Upper lobe of left lung (tissue), 6 donors: ENCODE data around the gene PAEP. TPM values are rescaled to one million over a fixed set of nuclear protein-coding genes. Genes with fewer than 3 reads are reported as not detected.
A peak's percentile ranks its signal among the peaks of the same experiment; 100 is the strongest.

Experiments
- ATAC-seq, 2 donors: fragments of 200-7000 bp; cut with Tn5 transposase; one replicate each; pipeline ENCODE4 v1.9.1; 2022; ENCODE audit warnings: mild to moderate bottlenecking in 2 of 2, moderate library complexity in 2 of 2; ENCODE audit not compliant: low FRiP score in 2 of 2
- DNase-seq, 2 donors: peaks; one replicate each; pipeline ENCODE4 v3.0.0-alpha.2; 2019 to 2020
- H3K27ac ChIP-seq, 4 donors: fragments of 200-600 bp; sonication (generic); one replicate each; pipeline ENCODE4 v1.5.1; 2016 to 2019
- H3K27me3 ChIP-seq, 4 donors: fragments of 200-600 bp; sonication (generic); one replicate each; pipeline ENCODE4 v1.5.1; 2017 to 2019
- H3K36me3 ChIP-seq, 4 donors: fragments of 200-600 bp; sonication (generic); one replicate each; pipeline ENCODE4 v1.5.1; 2016 to 2019
- H3K4me1 ChIP-seq, 4 donors: fragments of 200-600 bp; sonication (generic); one replicate each; pipeline ENCODE4 v1.5.1; 2018 to 2019
- H3K4me3 ChIP-seq, 4 donors: fragments of 200-600 bp; sonication (generic); one replicate each; pipeline ENCODE4 v1.5.1; 2017 to 2019; ENCODE audit warnings: mild to moderate bottlenecking in 2 of 4, moderate library complexity in 1 of 4
- H3K9me3 ChIP-seq, 4 donors: fragments of 200-600 bp; sonication (generic); one replicate each; pipeline ENCODE4 v1.5.1; 2018 to 2019
- CTCF ChIP-seq, 6 experiments: fragments of 450-650 bp in 4 of 6; fragments of 200-600 bp in 2 of 6; sonication (generic) in 2 of 6; IDR thresholded peaks; one replicate each; pipeline ENCODE4 v1.5.1; 2016 to 2019; ENCODE audit warnings: antibody characterized with exemption in 6 of 6
- EP300 ChIP-seq, 4 donors: sonication (generic); formaldehyde crosslinking; IDR thresholded peaks; one replicate each; pipeline ENCODE4 v1.5.1; 2017; ENCODE audit warnings: antibody characterized with exemption in 4 of 4, control low read depth in 2 of 4
- POLR2A ChIP-seq, 4 donors: fragments of 450-650 bp; IDR thresholded peaks; one replicate each; pipeline ENCODE4 v1.5.1; 2016 to 2017; ENCODE audit warnings: antibody characterized with exemption in 4 of 4, mild to moderate bottlenecking in 2 of 4
- POLR2AphosphoS5 ChIP-seq, 2 donors: sonication (generic); formaldehyde crosslinking; IDR thresholded peaks; one replicate each; pipeline ENCODE4 v1.5.1; 2017; ENCODE audit warnings: antibody characterized with exemption in 2 of 2
- WGBS, 2 donors: methylation state at CpG; one replicate each; pipeline ENCODE4 v1.1.5; 2017 to 2018; 5-methylcytosine and 5-hydroxymethylcytosine counted together
- total RNA-seq, 6 donors: library from RNA; depleted of rRNA in 4 of 6; stranded (reverse); fragments of >200 nt in 4 of 6; gene quantifications; one replicate each; pipeline versions ENCODE4 v1.1.0 to v1.2.1, GENCODE V29; 2016 to 2021
- donor health status: DM: no; HTN: no; CAD: no; lungs with moderate emphysema.
- donor health status: DM: no; HTN: yes; CAD: no; lungs with severe emphysema.

Gene PAEP
- total RNA-seq, 6 donors from 2014 or later, result 6.3 TPM; not detected in 5

DNA sequence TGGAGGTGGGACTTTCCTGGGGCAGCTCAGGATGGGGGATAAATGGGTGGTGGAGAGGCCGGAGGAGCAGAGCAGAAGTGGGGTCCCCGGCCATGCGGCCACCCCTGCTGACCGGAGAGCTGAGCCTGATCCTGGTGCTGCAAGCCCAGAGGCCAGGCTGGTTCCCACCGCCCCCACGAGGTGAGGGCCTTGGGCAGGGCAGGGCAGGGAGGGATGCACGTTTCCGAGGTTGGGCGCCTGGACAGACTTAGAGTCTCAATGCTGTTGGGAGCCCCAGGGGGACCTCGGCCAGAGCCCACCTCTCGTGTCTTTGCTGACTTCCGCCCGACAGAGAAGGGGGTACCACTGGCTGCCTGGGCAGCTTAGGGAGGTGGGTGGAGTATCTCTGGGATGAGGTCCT is 10.1 kb upstream of the PAEP start:
- no peaks in the 10 kb centered on the region for H3K36me3 ChIP-seq
- H3K4me3 ChIP-seq, result no peak overlapping the region
- WGBS, 2 donors, result 87 to 88% methylated on average over 3 to 13 of the region's 13 CpGs
- DNase-seq, result peak in 1 of 2 donors; percentile 70
- no peaks in the 10 kb centered on the region for H3K9me3 ChIP-seq
- H3K27ac ChIP-seq, result no peak overlapping the region
- ATAC-seq, result no peak
- TF ChIP-seq EP300 (IDR thresholded peaks at IDR 0.05) (no peak), POLR2AphosphoS5 (IDR thresholded peaks at IDR 0.05) (no peak), POLR2A (IDR thresholded peaks at IDR 0.05) (no peak), CTCF (IDR thresholded peaks at IDR 0.05) (no peak)
- H3K4me1 ChIP-seq, result no peaks in the 10 kb centered on the region
- no peaks in the 10 kb centered on the region for H3K27me3 ChIP-seq

DNA sequence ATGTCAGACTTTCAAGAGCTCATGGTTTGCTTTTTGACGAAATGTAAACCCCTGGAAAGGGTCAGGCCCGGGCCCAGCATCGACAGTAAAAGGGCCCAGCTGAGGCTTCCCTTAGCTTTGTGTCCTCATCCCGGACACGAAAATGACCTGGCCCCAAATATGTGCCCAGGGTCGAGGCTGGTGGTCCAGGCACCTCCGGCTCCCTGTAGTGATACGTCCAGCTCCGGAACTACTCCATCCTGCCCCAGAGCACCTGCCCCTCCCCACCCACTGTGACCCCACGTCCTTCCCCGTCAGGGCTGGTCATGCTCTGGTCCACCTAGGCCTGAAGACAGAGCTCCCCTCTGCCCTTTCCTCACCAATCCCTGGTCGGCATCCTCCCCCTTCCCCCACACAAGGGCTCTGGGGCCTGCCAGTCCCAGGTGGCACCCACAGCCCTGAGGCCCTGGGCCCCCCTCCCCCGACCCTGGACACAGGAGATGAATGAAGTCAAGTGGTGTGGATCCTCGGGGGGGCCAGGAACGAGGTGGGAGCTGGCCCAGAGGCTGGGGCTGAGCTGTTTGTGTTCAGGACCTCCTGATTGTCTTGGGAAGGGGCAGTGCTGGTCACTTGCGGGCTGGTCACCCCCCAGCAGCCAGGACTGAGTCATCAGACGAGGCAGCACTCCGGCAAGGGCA is 9.4 kb upstream of the PAEP start:
- ATAC-seq, result no peak
- Histone ChIP-seq H3K4me3 (no peak overlapping the region), H3K4me1 (no peaks in the 10 kb centered on the region), H3K27ac (no peak overlapping the region), H3K36me3 (no peaks in the 10 kb centered on the region), H3K9me3 (no peaks in the 10 kb centered on the region), H3K27me3 (no peaks in the 10 kb centered on the region)
- 78 to 79% methylated on average over 13 to 17 of the region's 18 CpGs for WGBS, 2 donors
- peak in 1 of 2 donors; percentile 68 for DNase-seq
- TF ChIP-seq POLR2AphosphoS5 (IDR thresholded peaks at IDR 0.05) (no peak), POLR2A (IDR thresholded peaks at IDR 0.05) (no peak), CTCF (IDR thresholded peaks at IDR 0.05) (no peak), EP300 (IDR thresholded peaks at IDR 0.05) (no peak)

DNA sequence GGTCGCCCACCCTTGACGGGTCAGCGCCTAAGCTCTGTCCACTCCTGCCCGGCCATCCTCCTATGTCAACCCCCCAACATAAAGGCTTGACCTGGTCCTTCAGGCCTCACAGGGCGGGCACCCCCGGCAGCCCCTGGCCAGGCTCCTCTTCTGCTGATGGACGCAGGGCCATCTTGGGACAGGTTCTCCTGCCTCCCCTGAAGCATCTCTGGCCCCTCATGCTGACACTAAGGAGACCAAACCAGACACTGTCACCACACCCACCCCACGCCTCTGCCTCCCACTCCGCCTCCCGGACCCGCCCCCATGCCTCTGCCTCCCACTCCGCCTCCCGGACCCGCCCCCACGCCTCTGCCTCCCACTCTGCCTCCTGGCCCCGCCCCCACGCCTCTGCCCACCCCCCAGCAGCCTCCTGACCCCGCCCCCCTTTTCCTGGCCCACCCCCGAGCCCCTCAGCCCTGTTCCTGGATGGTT is 8.8 kb upstream of the PAEP start:
- H3K9me3 ChIP-seq, result no peaks in the 10 kb centered on the region
- H3K27ac ChIP-seq, result no peak overlapping the region
- no peaks in the 10 kb centered on the region for H3K4me1 ChIP-seq
- WGBS, 2 donors, result 78 to 85% methylated on average over 14 to 15 of the region's 19 CpGs
- H3K36me3 ChIP-seq, result no peaks in the 10 kb centered on the region
- H3K4me3 ChIP-seq, result no peak overlapping the region
- no peak for ATAC-seq
- no peak for TF ChIP-seq CTCF (IDR thresholded peaks at IDR 0.05)
- TF ChIP-seq POLR2A (IDR thresholded peaks at IDR 0.05), result no peak
- TF ChIP-seq EP300 (IDR thresholded peaks at IDR 0.05), result no peak
- no peak for TF ChIP-seq POLR2AphosphoS5 (IDR thresholded peaks at IDR 0.05)
- H3K27me3 ChIP-seq, result no peaks in the 10 kb centered on the region
- no peak for DNase-seq

GRCh38 chr9:135554718-135555117 is 6.8 kb upstream of the PAEP start:
- H3K27me3 ChIP-seq, result no peaks in the 10 kb centered on the region
- DNase-seq (no peak), ATAC-seq (no peak)
- no peaks in the 10 kb centered on the region for H3K9me3 ChIP-seq
- TF ChIP-seq POLR2AphosphoS5 (IDR thresholded peaks at IDR 0.05) (no peak), CTCF (IDR thresholded peaks at IDR 0.05) (no peak), POLR2A (IDR thresholded peaks at IDR 0.05) (no peak), EP300 (IDR thresholded peaks at IDR 0.05) (no peak)
- H3K4me3 ChIP-seq, result no peak overlapping the region
- no peak overlapping the region for H3K27ac ChIP-seq
- no peaks in the 10 kb centered on the region for H3K36me3 ChIP-seq
- 50 to 70% methylated on average over 4 of the region's 4 CpGs for WGBS, 2 donors
- no peaks in the 10 kb centered on the region for H3K4me1 ChIP-seq

DNA sequence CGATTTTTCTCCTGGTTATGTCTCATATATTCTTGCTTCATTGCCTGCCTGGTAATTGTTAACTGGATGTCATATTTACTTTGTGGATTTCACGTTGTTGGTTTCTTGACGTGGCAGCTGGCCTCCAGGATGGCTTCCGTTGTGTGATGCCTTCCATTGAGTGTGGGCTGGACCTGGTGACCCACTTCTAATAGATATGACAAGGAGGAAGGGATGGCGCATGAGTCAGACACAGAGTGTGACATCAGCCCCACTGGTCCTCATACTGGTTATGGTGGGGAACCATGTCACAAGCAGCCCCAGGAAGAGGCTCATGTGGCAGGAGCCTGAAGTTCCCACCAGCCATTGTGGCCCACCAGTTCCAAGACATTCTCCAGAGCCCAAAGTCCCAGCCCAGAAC is 6.4 kb upstream of the PAEP start:
- DNase-seq, result no peak
- Histone ChIP-seq H3K4me1 (no peaks in the 10 kb centered on the region), H3K36me3 (no peaks in the 10 kb centered on the region), H3K27ac (no peak overlapping the region), H3K27me3 (no peaks in the 10 kb centered on the region), H3K4me3 (no peak overlapping the region), H3K9me3 (no peaks in the 10 kb centered on the region)
- TF ChIP-seq POLR2AphosphoS5 (IDR thresholded peaks at IDR 0.05) (no peak), POLR2A (IDR thresholded peaks at IDR 0.05) (no peak), CTCF (IDR thresholded peaks at IDR 0.05) (no peak), EP300 (IDR thresholded peaks at IDR 0.05) (no peak)
- WGBS, 2 donors, result 81 to 82% methylated on average over 5 of the region's 5 CpGs
- no peak for ATAC-seq
